ENCODE measurements around the gene SLC22A7. TPM values are rescaled to one million over a fixed set of nuclear protein-coding genes. Genes with fewer than 3 reads are reported as not detected.
A peak's percentile ranks its signal among the peaks of the same experiment; 100 is the strongest.

The SLC22A7 gene
- total RNA-seq, 4 donors from 2014 or later, result not detected

GRCh38 chr6:43271103-43271815 lies 26.8 kb upstream of the SLC22A7 start:
- intact Hi-C loops (cut with DNase I; ENCODE audit: low total_unique reads), result no loop called here
- in situ Hi-C loops (cut with MboI; ENCODE audit: low pct_ligation_motif_present in 1 of 4, low pct_unique_long_range_greater_than_20kb in 1 of 4, low sequenced_read_pairs in 3 of 4), result no loop called here
- WGBS, 2 donors (ENCODE audit: low coverage in 1 of 2), result 73% methylated on average over 8 of the region's 8 CpGs; no CpG with 5 or more reads in 1 of the 2 donors
- peaks cover 17% of the 10 kb centered on the region for H3K27me3 ChIP-seq
- no peak overlapping the region for H3K4me3 ChIP-seq
- H3K9me3 ChIP-seq, result no peaks in the 10 kb centered on the region
- H3K4me1 ChIP-seq, result peaks cover 43 to 69% (median 60%) of the 10 kb centered on the region in 4 donors
- no peak for DNase-seq
- peak overlapping the region; percentile 79 to 88 (median 83) for H3K27ac ChIP-seq
- H3K36me3 ChIP-seq, result no peaks in the 10 kb centered on the region
- TF ChIP-seq POLR2A (IDR thresholded peaks at IDR 0.05) (no peak), EP300 (IDR thresholded peaks at IDR 0.05; ENCODE audit: low read depth) (no peak), POLR2AphosphoS5 (IDR thresholded peaks at IDR 0.05) (no peak)
- TF ChIP-seq, protein P1, sequence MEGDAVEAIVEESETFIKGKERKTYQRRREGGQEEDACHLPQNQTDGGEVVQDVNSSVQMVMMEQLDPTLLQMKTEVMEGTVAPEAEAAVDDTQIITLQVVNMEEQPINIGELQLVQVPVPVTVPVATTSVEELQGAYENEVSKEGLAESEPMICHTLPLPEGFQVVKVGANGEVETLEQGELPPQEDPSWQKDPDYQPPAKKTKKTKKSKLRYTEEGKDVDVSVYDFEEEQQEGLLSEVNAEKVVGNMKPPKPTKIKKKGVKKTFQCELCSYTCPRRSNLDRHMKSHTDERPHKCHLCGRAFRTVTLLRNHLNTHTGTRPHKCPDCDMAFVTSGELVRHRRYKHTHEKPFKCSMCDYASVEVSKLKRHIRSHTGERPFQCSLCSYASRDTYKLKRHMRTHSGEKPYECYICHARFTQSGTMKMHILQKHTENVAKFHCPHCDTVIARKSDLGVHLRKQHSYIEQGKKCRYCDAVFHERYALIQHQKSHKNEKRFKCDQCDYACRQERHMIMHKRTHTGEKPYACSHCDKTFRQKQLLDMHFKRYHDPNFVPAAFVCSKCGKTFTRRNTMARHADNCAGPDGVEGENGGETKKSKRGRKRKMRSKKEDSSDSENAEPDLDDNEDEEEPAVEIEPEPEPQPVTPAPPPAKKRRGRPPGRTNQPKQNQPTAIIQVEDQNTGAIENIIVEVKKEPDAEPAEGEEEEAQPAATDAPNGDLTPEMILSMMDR (IDR thresholded peaks at IDR 0.05), result no peak

DNA sequence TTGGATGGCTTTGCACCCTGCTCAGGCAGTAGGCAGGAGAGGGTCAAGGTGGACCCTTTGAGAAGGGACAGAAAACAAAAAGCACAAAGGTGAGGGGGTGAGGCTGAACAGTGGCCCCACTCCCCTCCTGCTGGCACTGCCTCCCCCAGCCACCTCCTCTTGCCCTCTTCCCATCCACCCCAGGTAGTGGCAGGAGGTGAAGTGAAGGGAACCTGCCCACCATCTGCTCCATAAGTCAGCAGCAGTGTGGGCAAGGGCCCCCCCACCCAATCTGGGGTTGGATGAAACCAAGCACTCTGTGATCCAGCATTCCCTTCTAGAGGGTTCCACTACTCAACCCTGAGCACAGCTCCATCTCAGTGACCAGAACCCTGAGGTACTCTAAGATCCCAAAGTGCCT lies 26.1 kb upstream of the SLC22A7 start:
- Histone ChIP-seq H3K4me3 (no peak overlapping the region), H3K9me3 (no peaks in the 10 kb centered on the region), H3K4me1 (peaks cover 47 to 76% (median 67%) of the 10 kb centered on the region in 4 donors), H3K27me3 (peaks cover 21% of the 10 kb centered on the region), H3K27ac (no peak overlapping the region), H3K36me3 (no peaks in the 10 kb centered on the region)
- no peak for DNase-seq
- TF ChIP-seq EP300 (IDR thresholded peaks at IDR 0.05; ENCODE audit: low read depth) (no peak), POLR2A (IDR thresholded peaks at IDR 0.05) (no peak), POLR2AphosphoS5 (IDR thresholded peaks at IDR 0.05) (no peak)
- TF ChIP-seq, protein P1 (IDR thresholded peaks at IDR 0.05), result no peak
- intact Hi-C loops (cut with DNase I; ENCODE audit: low total_unique reads) (no loop called here), in situ Hi-C loops (cut with MboI; ENCODE audit: low pct_ligation_motif_present in 1 of 4, low pct_unique_long_range_greater_than_20kb in 1 of 4, low sequenced_read_pairs in 3 of 4) (no loop called here)

DNA sequence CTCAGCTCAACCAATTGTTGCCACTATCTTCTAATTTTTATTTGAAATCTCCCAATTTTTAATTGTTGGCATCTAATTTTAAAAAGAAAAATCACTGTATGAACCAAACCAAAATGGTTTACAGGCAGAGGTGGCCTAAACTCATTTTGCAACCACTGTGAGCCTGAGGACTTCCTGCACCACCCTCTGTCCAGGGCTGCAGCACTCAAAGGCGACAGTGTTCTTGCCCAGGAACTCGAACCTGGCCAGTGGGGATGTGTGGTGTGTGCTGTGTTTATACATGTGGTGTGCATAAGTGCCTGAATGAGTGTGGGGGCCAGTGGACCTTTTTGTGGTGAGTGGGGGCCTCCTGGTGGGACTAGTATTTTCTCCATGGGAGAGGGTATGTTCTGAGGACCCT lies 24.4 kb upstream of the SLC22A7 start:
- no peak overlapping the region for H3K4me3 ChIP-seq
- TF ChIP-seq POLR2AphosphoS5 (IDR thresholded peaks at IDR 0.05), result no peak
- H3K27ac ChIP-seq, result peak overlapping the region in 3 of 4 donors; percentile 4 to 15 (median 13)
- H3K9me3 ChIP-seq, result no peaks in the 10 kb centered on the region
- peaks cover 21% of the 10 kb centered on the region for H3K27me3 ChIP-seq
- no peak for DNase-seq
- no peaks in the 10 kb centered on the region for H3K36me3 ChIP-seq
- 46% methylated on average over 2 of the region's 2 CpGs; no CpG with 5 or more reads in 1 of the 2 donors for WGBS, 2 donors (ENCODE audit: low coverage in 1 of 2)
- intact Hi-C loops (cut with DNase I; ENCODE audit: low total_unique reads) (no loop called here), in situ Hi-C loops (cut with MboI; ENCODE audit: low pct_ligation_motif_present in 1 of 4, low pct_unique_long_range_greater_than_20kb in 1 of 4, low sequenced_read_pairs in 3 of 4) (no loop called here)
- H3K4me1 ChIP-seq, result peaks cover 42 to 76% (median 69%) of the 10 kb centered on the region in 4 donors

GRCh38 chr6:43274127-43274915 lies 23.7 kb upstream of the SLC22A7 start:
- 79% methylated on average over 10 of the region's 10 CpGs; no CpG with 5 or more reads in 1 of the 2 donors for WGBS, 2 donors (ENCODE audit: low coverage in 1 of 2)
- H3K27me3 ChIP-seq, result peaks cover 21% of the 10 kb centered on the region
- TF ChIP-seq, protein P1 (IDR thresholded peaks at IDR 0.05), result no peak
- no peak for TF ChIP-seq POLR2AphosphoS5 (IDR thresholded peaks at IDR 0.05)
- TF ChIP-seq POLR2A (IDR thresholded peaks at IDR 0.05), result no peak
- TF ChIP-seq EP300 (IDR thresholded peaks at IDR 0.05; ENCODE audit: low read depth), result no peak
- H3K9me3 ChIP-seq, result no peaks in the 10 kb centered on the region
- in situ Hi-C loops (cut with MboI; ENCODE audit: low pct_ligation_motif_present in 1 of 4, low pct_unique_long_range_greater_than_20kb in 1 of 4, low sequenced_read_pairs in 3 of 4), result no loop called here
- peak overlapping the region in 3 of 4 donors; percentile 86 to 89 (median 88) for H3K27ac ChIP-seq
- intact Hi-C loops (cut with DNase I; ENCODE audit: low total_unique reads), result no loop called here
- H3K4me1 ChIP-seq, result peaks cover 43 to 75% (median 68%) of the 10 kb centered on the region in 4 donors
- H3K4me3 ChIP-seq, result peak overlapping the region in 2 of 4 donors; percentile 41 to 58
- no peak for DNase-seq
- H3K36me3 ChIP-seq, result no peaks in the 10 kb centered on the region
